GM19023 (cell line): Measurements from ENCODE around the gene STEAP3.

Experiments
- ATAC-seq: cut with Tn5 transposase; IDR thresholded peaks from one replicate; pipeline ENCODE4 v1.9.1; 2021; ENCODE audit warnings: mild to moderate bottlenecking, moderate library complexity; ENCODE audit not compliant: unreplicated experiment

STEAP3 gene

GRCh38 chr2:119223521-119224390 lies at the start of gene STEAP3:
TSS of gene STEAP3 (plus strand) at chr2:119223834. CDS start at chr2:119231013, 7,179 bp downstream.
- peak; percentile 78 for ATAC-seq

- ATAC-seq = peak; percentile 82
These were observed 49.2 kb upstream of the STEAP3 start for GRCh38 chr2:119174216-119174992.

- ATAC-seq = no peak
These were observed 48.7 kb upstream of the STEAP3 start for GRCh38 chr2:119174993-119175347.

GRCh38 chr2:119175517-119175916 lies 48.1 kb upstream of the STEAP3 start:
- no peak for ATAC-seq

- ATAC-seq = no peak
These were observed 46.3 kb upstream of the STEAP3 start for GRCh38 chr2:119177171-119177837.

- ATAC-seq = no peak
These were observed 45.8 kb upstream of the STEAP3 start for GRCh38 chr2:119177838-119178190.

- no peak for ATAC-seq
These were observed 44.9 kb upstream of the STEAP3 start for GRCh38 chr2:119178776-119179175.

GRCh38 chr2:119179202-119179601 lies 44.4 kb upstream of the STEAP3 start:
- ATAC-seq = no peak

GRCh38 chr2:119179991-119180390 lies 43.6 kb upstream of the STEAP3 start:
- ATAC-seq = no peak

- no peak for ATAC-seq
These were observed 42.7 kb upstream of the STEAP3 start for GRCh38 chr2:119180892-119181291.

- no peak for ATAC-seq
These were observed 42.2 kb upstream of the STEAP3 start for GRCh38 chr2:119181391-119181790.

- no peak for ATAC-seq
These were observed 41.7 kb upstream of the STEAP3 start for GRCh38 chr2:119181791-119182445.

- ATAC-seq = no peak
These were observed 39.1 kb upstream of the STEAP3 start for GRCh38 chr2:119184512-119184911.

- ATAC-seq = no peak
These were observed 33.1 kb upstream of the STEAP3 start for GRCh38 chr2:119190321-119191111.

- no peak for ATAC-seq
These were observed 30.7 kb upstream of the STEAP3 start for GRCh38 chr2:119192893-119193292.

GRCh38 chr2:119195001-119195400 lies 28.6 kb upstream of the STEAP3 start:
- no peak for ATAC-seq

- ATAC-seq = no peak
These were observed 27.7 kb upstream of the STEAP3 start for GRCh38 chr2:119195887-119196286.

- no peak for ATAC-seq
These were observed 27.1 kb upstream of the STEAP3 start for GRCh38 chr2:119196301-119197125.

GRCh38 chr2:119197126-119197405 lies 26.6 kb upstream of the STEAP3 start:
- ATAC-seq = no peak
